Breast epithelium (tissue), 3 donors: ENCODE results near the gene PLEKHA6.

Experiments used
- CTCF ChIP-seq, 3 donors: fragments of 450-650 bp; IDR thresholded peaks; one replicate each; pipeline ENCODE4 v1.5.1; 2016 to 2017; ENCODE audit warnings: antibody characterized with exemption in 3 of 3, mild to moderate bottlenecking in 3 of 3, moderate library complexity in 3 of 3
- POLR2A ChIP-seq: fragments of 450-650 bp; IDR thresholded peaks from one replicate; pipeline ENCODE4 v1.6.1; 2016; ENCODE audit warnings: antibody characterized with exemption, mild to moderate bottlenecking, moderate library complexity
- POLR2AphosphoS5 ChIP-seq, 3 donors: sonication (generic); formaldehyde crosslinking; IDR thresholded peaks; one replicate each; pipeline ENCODE4 v1.6.1; 2017; ENCODE audit warnings: antibody characterized with exemption in 3 of 3

GRCh38 chr1:204333427-204333826 lies 26.3 kb downstream of the PLEKHA6 start:
- TF ChIP-seq POLR2A (no peak), CTCF (IDR thresholded peaks at IDR 0.05) (no peak), POLR2AphosphoS5 (IDR thresholded peaks at IDR 0.05) (no peak)
